HUES6 (cell line): ENCODE results near the gene EML6.

ENCODE experiments used
- H3K27ac ChIP-seq: 2 replicates; pipeline ENCODE4 v1.7.0; 2013; ENCODE audit warnings: low read depth, mild to moderate bottlenecking, low read length, inconsistent platforms
- H3K27me3 ChIP-seq: 2 replicates; pipeline ENCODE4 v1.6.1; 2013; ENCODE audit warnings: low read length; ENCODE audit not compliant: control insufficient read depth, insufficient read depth
- H3K36me3 ChIP-seq: 2 replicates; pipeline ENCODE4 v1.6.1; 2013; ENCODE audit warnings: low read length; ENCODE audit not compliant: control insufficient read depth, insufficient read depth
- H3K4me1 ChIP-seq: 2 replicates; pipeline ENCODE4 v1.6.1; 2013; ENCODE audit warnings: low read length; ENCODE audit not compliant: control insufficient read depth, insufficient read depth
- H3K4me3 ChIP-seq: 2 replicates; pipeline ENCODE4 v1.5.1; 2013; ENCODE audit warnings: low read depth, low read length
- H3K9ac ChIP-seq: one replicate; pipeline ENCODE4 v1.6.1; 2013; ENCODE audit warnings: mild to moderate bottlenecking, low read length
- H3K9me3 ChIP-seq: 2 replicates; pipeline ENCODE4 v1.6.1; 2013; ENCODE audit warnings: low read depth, low read length; ENCODE audit not compliant: control insufficient read depth, insufficient read depth

The EML6 gene

DNA sequence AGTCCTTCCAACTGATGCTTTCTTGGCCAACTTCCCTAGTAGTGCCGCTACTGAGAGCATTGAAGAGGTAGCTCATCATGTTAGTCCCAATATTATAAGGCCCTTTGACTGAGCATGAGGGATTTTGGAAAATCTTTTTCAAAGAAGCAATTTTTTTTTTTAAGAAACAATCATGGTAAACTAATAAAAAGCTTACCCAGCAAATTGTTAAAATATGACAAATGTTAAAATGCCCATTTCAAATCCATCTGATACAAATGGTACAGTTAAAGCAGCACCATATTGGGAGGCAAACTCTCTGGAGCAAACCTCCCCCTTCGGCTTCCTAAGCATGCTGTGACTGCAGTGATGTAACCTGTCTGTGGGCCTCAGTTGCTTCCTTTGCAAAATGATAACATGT is 191.2 kb downstream of the EML6 start:
- Histone ChIP-seq H3K9me3 (no peaks in the 10 kb centered on the region), H3K9ac (no peak overlapping the region), H3K36me3 (no peaks in the 10 kb centered on the region), H3K27me3 (no peaks in the 10 kb centered on the region), H3K4me1 (no peaks in the 10 kb centered on the region), H3K27ac (no peak overlapping the region), H3K4me3 (no peak overlapping the region)

GRCh38 chr2:54915101-54915500 is 191.6 kb downstream of the EML6 start:
- no peaks in the 10 kb centered on the region for H3K4me1 ChIP-seq
- no peak overlapping the region for H3K27ac ChIP-seq
- H3K36me3 ChIP-seq, result no peaks in the 10 kb centered on the region
- H3K9ac ChIP-seq, result no peak overlapping the region
- H3K9me3 ChIP-seq, result no peaks in the 10 kb centered on the region
- no peaks in the 10 kb centered on the region for H3K27me3 ChIP-seq
- no peak overlapping the region for H3K4me3 ChIP-seq

DNA sequence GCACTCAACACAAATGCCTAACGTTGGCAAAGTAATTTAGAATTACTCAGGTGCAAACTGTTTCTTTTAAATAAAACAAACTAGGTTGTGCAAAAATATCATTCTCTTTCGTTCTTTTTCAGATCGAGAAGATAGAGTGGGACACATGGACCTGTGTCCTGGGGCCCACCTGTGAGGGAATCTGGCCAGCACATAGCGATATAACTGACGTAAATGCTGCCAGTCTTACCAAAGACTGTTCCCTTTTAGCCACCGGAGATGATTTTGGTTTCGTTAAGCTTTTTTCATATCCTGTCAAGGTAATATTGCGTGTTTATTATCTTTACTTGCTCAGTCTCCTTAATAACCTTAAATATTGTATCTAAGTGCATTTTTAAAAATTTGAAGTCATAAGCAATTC is 193.2 kb downstream of the EML6 start:
- Histone ChIP-seq H3K9ac (no peak overlapping the region), H3K4me1 (no peaks in the 10 kb centered on the region), H3K36me3 (no peaks in the 10 kb centered on the region), H3K27me3 (no peaks in the 10 kb centered on the region), H3K27ac (no peak overlapping the region), H3K4me3 (no peak overlapping the region), H3K9me3 (no peaks in the 10 kb centered on the region)

DNA sequence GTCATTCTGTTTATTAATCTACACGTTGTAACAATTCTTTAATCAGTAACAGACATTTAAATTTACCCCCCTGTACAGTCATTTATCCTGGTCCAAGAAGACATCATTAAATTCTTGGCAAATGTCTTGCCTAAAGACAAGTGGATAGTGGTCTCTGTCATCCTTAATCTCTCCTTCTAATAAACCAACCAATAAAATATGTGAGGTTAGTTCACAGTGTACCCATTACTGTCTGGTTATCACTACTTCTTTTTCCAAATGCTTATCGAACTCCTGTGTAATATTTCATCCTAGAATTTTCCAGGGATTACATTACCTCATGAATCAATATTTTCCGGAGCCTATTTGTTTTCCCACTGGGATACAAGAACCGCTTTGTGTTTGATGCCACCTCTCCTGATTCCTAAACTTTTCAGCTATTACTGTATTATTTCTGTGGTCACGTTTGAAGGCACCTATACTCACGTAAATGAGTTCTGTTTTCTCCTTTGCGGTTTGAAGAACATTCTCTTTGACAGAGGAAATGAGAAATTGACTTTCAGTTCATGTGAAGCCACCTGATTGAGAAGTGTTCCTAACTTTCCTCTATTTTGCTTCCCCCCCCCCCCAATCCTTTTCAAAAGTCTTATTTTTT is 195.3 kb downstream of the EML6 start:
- no peak overlapping the region for H3K4me3 ChIP-seq
- no peaks in the 10 kb centered on the region for H3K27me3 ChIP-seq
- H3K9me3 ChIP-seq, result no peaks in the 10 kb centered on the region
- no peaks in the 10 kb centered on the region for H3K4me1 ChIP-seq
- no peak overlapping the region for H3K9ac ChIP-seq
- no peaks in the 10 kb centered on the region for H3K36me3 ChIP-seq
- no peak overlapping the region for H3K27ac ChIP-seq

DNA sequence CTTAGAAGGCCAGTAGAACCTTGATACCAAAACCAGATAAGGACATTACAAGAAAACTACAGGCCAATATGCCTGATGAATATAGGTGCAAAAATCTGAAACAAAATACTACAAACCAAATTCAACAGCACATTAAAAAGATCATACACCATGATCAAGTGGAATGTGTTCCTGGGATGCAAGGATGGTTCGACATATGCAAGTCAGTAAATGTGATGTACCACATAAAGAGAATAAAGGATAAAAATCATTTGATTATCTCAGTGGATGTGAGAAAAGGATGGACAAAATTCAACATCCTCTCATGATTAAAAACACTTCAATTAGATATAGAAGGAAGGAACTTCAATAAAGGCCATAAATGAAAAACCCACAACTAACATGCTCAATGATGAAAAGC is 197.2 kb downstream of the EML6 start:
- no peak overlapping the region for H3K27ac ChIP-seq
- H3K9me3 ChIP-seq, result no peaks in the 10 kb centered on the region
- H3K4me1 ChIP-seq, result no peaks in the 10 kb centered on the region
- no peak overlapping the region for H3K4me3 ChIP-seq
- no peak overlapping the region for H3K9ac ChIP-seq
- H3K36me3 ChIP-seq, result no peaks in the 10 kb centered on the region
- H3K27me3 ChIP-seq, result no peaks in the 10 kb centered on the region

GRCh38 chr2:54924121-54924520 is 200.7 kb downstream of the EML6 start:
- Histone ChIP-seq H3K4me3 (no peak overlapping the region), H3K9me3 (0 out of 2 replicates have a peak, but pooled peaks cover 2% of the 10 kb centered on the region), H3K36me3 (no peaks in the 10 kb centered on the region), H3K9ac (no peak overlapping the region), H3K27ac (no peak overlapping the region), H3K4me1 (no peaks in the 10 kb centered on the region), H3K27me3 (no peaks in the 10 kb centered on the region)

DNA sequence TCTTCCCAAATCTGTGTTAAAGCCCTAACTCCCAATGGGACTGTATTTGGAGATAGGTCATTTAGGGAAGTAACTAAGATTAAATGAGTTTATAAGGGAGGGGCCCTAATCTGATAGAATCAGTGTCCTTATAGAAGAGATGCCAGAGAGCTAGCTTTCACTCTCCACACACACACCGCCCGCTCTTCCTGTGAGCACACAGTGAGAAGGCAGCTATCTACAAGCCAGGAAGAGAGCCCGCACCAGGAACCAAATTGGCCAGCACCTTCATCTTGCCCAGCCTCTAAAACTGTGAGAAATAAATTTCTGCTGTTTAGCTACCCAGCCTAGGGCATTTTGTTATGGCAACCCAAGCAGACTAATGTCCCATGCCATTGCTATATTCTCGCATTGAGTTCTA is 201.6 kb downstream of the EML6 start:
- no peak overlapping the region for H3K27ac ChIP-seq
- no peaks in the 10 kb centered on the region for H3K4me1 ChIP-seq
- no peaks in the 10 kb centered on the region for H3K27me3 ChIP-seq
- H3K36me3 ChIP-seq, result no peaks in the 10 kb centered on the region
- H3K9ac ChIP-seq, result no peak overlapping the region
- H3K9me3 ChIP-seq, result 0 out of 2 replicates have a peak, but pooled peaks cover 2% of the 10 kb centered on the region
- H3K4me3 ChIP-seq, result no peak overlapping the region

DNA sequence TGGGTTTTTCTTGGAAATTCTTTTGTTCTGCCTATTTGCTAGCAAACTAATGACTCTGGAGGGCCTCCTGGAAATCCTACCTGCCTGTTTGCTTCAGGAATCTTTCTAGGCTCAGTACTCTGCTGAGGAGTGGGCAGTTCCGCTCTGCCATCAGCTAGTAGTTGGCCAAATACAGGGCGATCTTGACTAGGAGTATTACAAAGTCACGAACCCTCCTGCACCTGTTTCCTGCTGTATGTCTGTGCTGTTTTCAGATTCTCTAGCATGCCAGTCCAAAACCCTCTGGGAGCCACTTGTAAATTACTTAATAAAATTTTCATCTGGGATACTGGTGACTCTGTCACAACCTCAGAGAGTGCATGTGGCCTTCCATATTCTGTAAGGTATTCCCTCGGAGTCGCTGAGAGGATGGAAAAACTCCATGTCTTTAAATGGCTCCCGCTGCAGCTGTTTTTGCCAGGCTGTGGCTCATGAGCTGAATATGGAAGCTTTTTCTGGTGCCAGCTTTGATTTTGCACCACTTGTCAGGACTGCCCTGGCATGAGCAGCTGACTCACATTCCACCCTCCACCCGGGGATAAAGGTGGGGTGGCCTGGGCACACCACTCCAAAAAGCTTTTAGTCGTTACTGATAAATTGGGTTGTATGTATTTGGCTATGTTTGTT is 203.8 kb downstream of the EML6 start:
- Histone ChIP-seq H3K27me3 (no peaks in the 10 kb centered on the region), H3K4me3 (no peak overlapping the region), H3K27ac (no peak overlapping the region), H3K9me3 (0 out of 2 replicates have a peak, but pooled peaks cover 2% of the 10 kb centered on the region), H3K36me3 (no peaks in the 10 kb centered on the region), H3K9ac (no peak overlapping the region), H3K4me1 (no peaks in the 10 kb centered on the region)

- Histone ChIP-seq H3K27ac (no peak overlapping the region), H3K4me1 (no peaks in the 10 kb centered on the region), H3K4me3 (no peak overlapping the region), H3K27me3 (no peaks in the 10 kb centered on the region), H3K9ac (no peak overlapping the region), H3K36me3 (no peaks in the 10 kb centered on the region), H3K9me3 (0 out of 2 replicates have a peak, but pooled peaks cover 2% of the 10 kb centered on the region)
Measured at GRCh38 chr2:54927751-54928615, 204.5 kb downstream of the EML6 start.

DNA sequence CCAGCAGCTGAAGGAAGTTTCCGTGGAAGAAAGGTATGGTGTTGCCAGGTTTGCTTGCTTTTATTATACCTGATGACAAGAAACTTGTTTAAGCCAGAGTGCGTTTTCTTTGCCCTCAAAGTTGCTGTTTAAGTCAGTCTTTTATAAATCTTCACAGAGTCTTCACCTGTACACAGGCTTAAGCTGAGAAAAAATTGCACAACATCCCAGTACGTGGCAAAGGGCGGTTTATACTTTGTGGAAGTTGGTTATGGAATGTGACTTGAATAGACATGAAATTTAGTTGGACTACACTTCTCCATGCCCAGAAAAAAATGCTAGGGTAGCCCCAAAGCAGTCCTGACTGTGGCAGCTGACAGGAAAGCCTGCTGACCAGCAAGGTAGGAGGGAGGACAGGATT is 205.3 kb downstream of the EML6 start:
- H3K36me3 ChIP-seq, result no peaks in the 10 kb centered on the region
- H3K9ac ChIP-seq, result no peak overlapping the region
- H3K9me3 ChIP-seq, result 0 out of 2 replicates have a peak, but pooled peaks cover 2% of the 10 kb centered on the region
- no peak overlapping the region for H3K27ac ChIP-seq
- no peak overlapping the region for H3K4me3 ChIP-seq
- H3K27me3 ChIP-seq, result no peaks in the 10 kb centered on the region
- no peaks in the 10 kb centered on the region for H3K4me1 ChIP-seq

GRCh38 chr2:54931473-54931872 is 208.0 kb downstream of the EML6 start:
- Histone ChIP-seq H3K4me1 (no peaks in the 10 kb centered on the region), H3K27ac (no peak overlapping the region), H3K36me3 (no peaks in the 10 kb centered on the region), H3K27me3 (no peaks in the 10 kb centered on the region), H3K9me3 (0 out of 2 replicates have a peak, but pooled peaks cover 2% of the 10 kb centered on the region), H3K9ac (no peak overlapping the region), H3K4me3 (no peak overlapping the region)
